ENCODE data around the gene LRIG2.

LRIG2 gene

DNA sequence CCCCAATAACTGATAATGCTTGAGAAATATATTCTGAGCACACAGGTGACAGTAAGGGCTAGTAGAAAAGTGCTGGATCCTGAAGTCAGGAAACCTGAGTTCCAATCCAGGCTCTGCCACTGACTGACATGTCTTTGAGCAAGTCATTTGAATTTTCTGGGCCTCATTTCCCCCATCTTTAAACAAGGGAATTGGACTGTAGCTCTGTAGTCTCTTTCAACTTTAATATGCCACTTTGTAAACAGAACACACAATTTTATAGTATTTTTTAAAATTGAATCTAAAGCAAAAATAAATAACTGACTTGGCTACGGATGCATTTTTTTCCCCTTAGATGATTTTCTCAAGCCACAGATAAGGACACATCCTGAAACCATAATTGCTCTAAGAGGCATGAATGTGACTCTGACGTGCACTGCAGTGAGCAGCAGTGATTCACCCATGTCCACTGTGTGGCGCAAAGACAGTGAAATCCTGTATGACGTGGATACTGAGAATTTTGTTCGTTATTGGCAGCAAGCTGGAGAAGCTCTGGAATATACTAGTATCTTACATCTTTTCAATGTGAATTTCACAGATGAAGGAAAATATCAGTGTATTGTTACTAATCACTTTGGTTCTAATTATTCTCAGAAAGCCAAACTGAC is 37.0 kb downstream of the LRIG2 start:
- in situ Hi-C loops (cut with MboI; ENCODE audit: low sequenced_read_pairs): no loop called here

DNA sequence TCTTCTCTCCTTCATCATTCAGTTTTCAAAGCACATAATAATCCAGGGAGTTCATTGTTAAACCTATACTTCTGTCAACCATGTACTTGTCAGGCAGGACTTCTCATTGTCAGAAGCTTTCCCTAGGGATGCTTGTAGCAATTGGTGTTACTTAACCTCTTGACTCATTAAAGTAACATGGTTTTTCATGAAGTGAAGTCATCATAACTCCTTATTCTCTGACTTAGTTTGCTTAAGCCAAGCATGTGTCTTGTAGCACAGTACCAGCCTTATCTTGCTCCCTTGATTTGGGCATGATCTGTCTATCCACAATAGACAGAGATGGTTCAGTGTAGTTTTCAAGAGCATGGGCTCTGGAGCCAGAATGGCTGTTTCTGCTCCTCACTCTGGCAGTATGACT is 45.3 kb downstream of the LRIG2 start:
- in situ Hi-C loops (cut with MboI; ENCODE audit: low sequenced_read_pairs): no loop called here

- in situ Hi-C loops (cut with MboI; ENCODE audit: low sequenced_read_pairs): no loop called here
These were observed 50.7 kb downstream of the LRIG2 start for GRCh38 chr1:113123737-113124136.

DNA sequence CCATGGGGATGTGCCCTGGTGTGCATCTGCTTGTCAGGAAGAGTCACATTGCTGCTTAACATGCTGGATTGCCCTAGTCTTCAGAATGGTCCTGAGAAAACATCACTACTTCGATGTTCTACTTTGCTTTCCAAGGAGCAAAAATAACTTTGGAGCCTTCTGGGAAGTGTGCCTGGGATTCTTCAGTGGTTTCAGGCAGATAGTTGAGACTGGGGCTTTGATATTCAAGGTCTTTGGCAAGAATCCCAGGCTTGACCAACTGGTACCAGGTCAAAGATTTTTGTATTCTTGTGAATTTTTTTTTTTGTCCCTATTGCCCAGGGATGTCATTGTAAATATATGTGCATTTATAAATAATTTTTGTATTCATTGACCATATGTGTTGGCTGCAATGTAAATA is 51.4 kb downstream of the LRIG2 start:
- in situ Hi-C loops (cut with MboI; ENCODE audit: low sequenced_read_pairs): no loop called here

GRCh38 chr1:113125517-113125916 is 52.5 kb downstream of the LRIG2 start:
- in situ Hi-C loops (cut with MboI; ENCODE audit: low sequenced_read_pairs): loop anchor here (25.0 kb wide), 1 partner anchor 562 kb away; no protein-coding TSS in a partner anchor

- in situ Hi-C loops (cut with MboI; ENCODE audit: low sequenced_read_pairs): loop anchor here (25.0 kb wide), 1 partner anchor 561 kb away; no protein-coding TSS in a partner anchor
These were observed 53.2 kb downstream of the LRIG2 start for GRCh38 chr1:113126207-113126606.

DNA sequence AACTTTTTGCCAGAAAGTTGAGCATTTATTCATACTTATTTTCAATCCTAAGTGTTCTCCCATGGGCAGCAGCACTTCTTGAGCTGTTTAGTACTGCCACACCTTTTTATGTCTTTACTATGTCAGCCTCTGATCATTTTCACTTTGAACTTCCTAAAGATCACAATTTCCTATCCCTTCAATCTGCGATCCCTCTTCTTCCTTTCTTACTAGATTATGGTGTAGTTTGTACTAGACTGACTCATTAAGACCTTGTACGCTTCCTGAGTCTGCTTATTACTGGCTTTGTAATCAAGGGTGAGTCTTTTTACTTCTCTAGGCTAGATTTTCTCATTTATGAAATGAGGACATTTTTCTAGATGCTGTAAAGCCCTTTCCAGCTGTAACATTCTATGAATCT is 55.1 kb downstream of the LRIG2 start:
- in situ Hi-C loops (cut with MboI; ENCODE audit: low sequenced_read_pairs): loop anchor here (25.0 kb wide), 1 partner anchor 559 kb away; no protein-coding TSS in a partner anchor

DNA sequence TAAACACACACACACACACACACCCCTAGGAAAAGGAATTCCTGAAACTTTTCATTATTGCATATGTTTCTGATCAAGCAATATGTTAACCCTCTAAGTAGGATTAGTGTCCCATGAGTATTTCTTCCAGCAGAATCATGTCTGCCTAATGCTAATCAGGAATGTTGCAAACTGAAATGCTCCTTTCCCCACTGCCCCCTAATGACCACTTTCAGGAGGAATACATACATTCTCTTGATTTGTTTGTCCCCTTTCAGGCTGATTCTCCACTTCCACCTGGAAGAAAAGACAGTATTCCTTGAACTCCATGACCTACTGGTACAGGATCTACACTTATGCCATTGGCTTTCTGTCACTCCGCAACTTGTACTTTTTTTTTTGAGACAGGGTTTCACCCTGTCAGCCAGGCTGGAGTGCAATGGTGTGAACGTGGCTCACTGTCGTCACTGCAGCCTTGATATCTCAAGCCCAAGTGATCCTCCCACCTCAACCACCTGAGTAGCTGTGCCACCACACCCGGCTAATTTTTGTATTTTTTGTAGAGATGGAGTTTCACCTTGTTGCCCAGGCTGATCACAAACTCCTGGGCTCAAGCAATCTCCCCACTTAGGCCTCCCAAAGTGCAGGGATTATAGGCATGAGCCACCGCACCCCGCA is 56.7 kb downstream of the LRIG2 start:
- in situ Hi-C loops (cut with MboI; ENCODE audit: low sequenced_read_pairs): loop anchor here (25.0 kb wide), 1 partner anchor 558 kb away; no protein-coding TSS in a partner anchor

- in situ Hi-C loops (cut with MboI; ENCODE audit: low sequenced_read_pairs): loop anchor here (25.0 kb wide), 1 partner anchor 554 kb away; no protein-coding TSS in a partner anchor
These were observed 60.0 kb downstream of the LRIG2 start for GRCh38 chr1:113133038-113133437.

- in situ Hi-C loops (cut with MboI; ENCODE audit: low sequenced_read_pairs): loop anchor here (25.0 kb wide), 1 partner anchor 554 kb away; no protein-coding TSS in a partner anchor
These were observed 60.8 kb downstream of the LRIG2 start for GRCh38 chr1:113133759-113134158.

- in situ Hi-C loops (cut with MboI; ENCODE audit: low sequenced_read_pairs): loop anchor here (25.0 kb wide), 1 partner anchor 552 kb away; no protein-coding TSS in a partner anchor
These were observed 62.5 kb downstream of the LRIG2 start for GRCh38 chr1:113135460-113135859.

DNA sequence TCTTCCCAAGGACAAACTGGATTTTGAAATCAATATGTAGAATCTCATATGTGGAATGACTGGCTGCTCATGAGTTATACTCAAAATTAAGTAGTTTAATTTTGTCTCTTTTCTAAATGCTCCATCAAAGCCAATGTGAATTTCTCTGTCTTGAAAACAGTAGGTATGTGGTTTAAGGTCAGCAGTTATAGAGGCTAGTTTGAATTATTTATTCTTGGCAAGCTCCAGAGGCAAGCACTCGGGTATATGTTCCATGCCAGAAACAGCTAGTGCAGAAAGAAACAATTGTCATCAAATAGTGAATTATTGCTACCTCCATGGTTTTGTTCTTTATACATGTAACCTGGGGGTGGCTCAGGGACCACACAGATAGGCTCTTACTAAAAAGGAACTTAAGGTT is 63.5 kb downstream of the LRIG2 start:
- in situ Hi-C loops (cut with MboI; ENCODE audit: low sequenced_read_pairs): loop anchor here (25.0 kb wide), 1 partner anchor 551 kb away; no protein-coding TSS in a partner anchor

- in situ Hi-C loops (cut with MboI; ENCODE audit: low sequenced_read_pairs): loop anchor here (25.0 kb wide), 1 partner anchor 550 kb away; no protein-coding TSS in a partner anchor
These were observed 64.6 kb downstream of the LRIG2 start for GRCh38 chr1:113137563-113137962.

- in situ Hi-C loops (cut with MboI; ENCODE audit: low sequenced_read_pairs): loop anchor here (25.0 kb wide), 1 partner anchor 549 kb away; no protein-coding TSS in a partner anchor
These were observed 65.8 kb downstream of the LRIG2 start for GRCh38 chr1:113138778-113139177.

GRCh38 chr1:113140176-113140575 is 67.2 kb downstream of the LRIG2 start:
- in situ Hi-C loops (cut with MboI; ENCODE audit: low sequenced_read_pairs): loop anchor here (25.0 kb wide), 1 partner anchor 547 kb away; no protein-coding TSS in a partner anchor

DNA sequence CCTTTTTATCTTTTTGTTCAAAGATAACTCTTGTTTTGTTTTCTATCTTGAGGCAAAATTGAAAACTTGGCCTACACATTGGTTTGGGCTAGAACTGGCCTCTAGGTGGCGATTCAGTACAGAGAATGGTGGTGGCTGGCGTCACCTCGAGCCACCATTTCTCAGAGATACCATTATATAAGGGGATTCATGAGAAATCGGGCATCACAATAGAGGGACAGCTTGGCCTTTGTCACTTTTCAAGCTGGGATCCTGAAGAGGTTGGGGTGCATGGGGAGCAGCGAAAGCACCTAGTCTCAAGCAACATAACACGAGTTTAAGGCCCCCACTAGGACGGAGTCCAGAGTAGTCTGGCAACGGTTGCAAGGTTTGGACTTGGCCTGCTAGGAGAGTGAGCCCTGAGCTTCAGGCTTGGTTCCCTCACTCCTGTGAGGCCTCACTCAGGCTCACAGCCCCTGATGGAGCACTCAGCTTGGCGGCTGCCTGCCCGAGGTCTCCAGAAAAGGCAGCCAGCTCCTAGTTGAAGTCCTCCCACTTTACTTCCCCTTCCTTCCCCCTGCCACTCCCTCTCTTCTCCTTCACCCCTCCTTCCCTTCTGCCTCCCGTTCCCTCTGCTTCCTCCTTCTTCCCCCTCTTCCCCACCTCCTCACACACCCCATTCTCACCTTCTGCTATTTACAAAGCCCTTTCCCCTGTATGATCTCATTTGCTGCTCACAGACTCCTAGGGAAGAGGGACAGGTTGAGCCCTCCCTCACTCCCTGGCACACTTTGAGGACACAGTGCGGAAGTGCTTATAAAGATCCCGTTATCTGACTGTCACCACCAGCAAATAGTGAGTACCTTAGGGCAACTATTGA is 67.8 kb downstream of the LRIG2 start:
- in situ Hi-C loops (cut with MboI; ENCODE audit: low sequenced_read_pairs): loop anchor here (25.0 kb wide), 1 partner anchor 546 kb away; no protein-coding TSS in a partner anchor

- in situ Hi-C loops (cut with MboI; ENCODE audit: low sequenced_read_pairs): loop anchor here (25.0 kb wide), 1 partner anchor 545 kb away; no protein-coding TSS in a partner anchor
These were observed 68.9 kb downstream of the LRIG2 start for GRCh38 chr1:113141650-113142473.

DNA sequence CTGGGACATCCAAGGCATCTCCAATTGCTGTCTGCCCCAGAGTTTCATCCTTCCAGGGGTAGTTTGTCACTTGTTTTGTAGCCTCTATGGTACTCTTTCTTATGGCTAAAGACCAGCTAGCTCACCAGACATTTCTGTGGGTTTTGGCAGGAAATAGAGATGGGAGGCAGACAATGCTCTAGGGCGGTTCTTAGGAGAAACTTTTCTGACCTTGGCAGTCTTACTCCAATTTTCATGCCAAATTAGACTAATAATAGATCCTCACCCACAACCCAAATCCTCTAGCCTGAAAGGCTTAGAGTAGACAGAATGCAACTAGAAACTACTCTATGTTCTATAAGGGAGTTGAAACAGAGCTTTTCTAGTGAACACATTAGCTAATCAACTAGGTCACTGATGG is 69.8 kb downstream of the LRIG2 start:
- in situ Hi-C loops (cut with MboI; ENCODE audit: low sequenced_read_pairs): loop anchor here (25.0 kb wide), 1 partner anchor 545 kb away; no protein-coding TSS in a partner anchor

- in situ Hi-C loops (cut with MboI; ENCODE audit: low sequenced_read_pairs): loop anchor here (25.0 kb wide), 1 partner anchor 541 kb away; no protein-coding TSS in a partner anchor
These were observed 73.5 kb downstream of the LRIG2 start for GRCh38 chr1:113146242-113147072.

All from HL-60/S4 treated with retinoic acid at 250 ng/mL for 4 days and 3 days (cell line).